HL-60 (cell line): ENCODE measurements around the gene WWOX.
"Not testable (repeated sequence)": the region's sequence is repeated elsewhere in the genome, so short reads cannot be mapped to it uniquely, and the experiment has no call there.

Experiments used
- DNase-seq, 2 experiments: peaks; one replicate each; pipeline ENCODE4 v3.0.0-alpha.2; 2010 to 2020; ENCODE audit warnings: low read depth in 1 of 2, low spot score in 1 of 2
- H3K27ac ChIP-seq: fragments of 250-450 bp; sonication (Bioruptor Pico); replicated peaks from 2 replicates; pipeline ENCODE4 v1.5.1; 2020; ENCODE audit warnings: mild to moderate bottlenecking, moderate library complexity
- H3K27me3 ChIP-seq: fragments of 250-450 bp; sonication (Bioruptor Pico); 2 replicates; pipeline ENCODE4 v1.5.1; 2021; ENCODE audit warnings: mild to moderate bottlenecking, moderate library complexity; ENCODE audit not compliant: insufficient read depth, poor library complexity, severe bottlenecking
- H3K4me3 ChIP-seq: replicated peaks from 2 replicates; pipeline ENCODE4 v1.5.1; 2011; ENCODE audit warnings: mild to moderate bottlenecking, control low read depth, low read length; ENCODE audit not compliant: insufficient read depth
- CTCF ChIP-seq: IDR thresholded peaks from one replicate; pipeline ENCODE4 v1.5.1; 2011; ENCODE audit warnings: low read length, control low read depth, inconsistent platforms; ENCODE audit not compliant: insufficient read depth
- GABPA ChIP-seq: IDR thresholded peaks from 2 replicates; pipeline ENCODE4 v1.6.1; 2012; ENCODE audit warnings: low read depth
- POLR2AphosphoS5 ChIP-seq: IDR thresholded peaks from 2 replicates; pipeline ENCODE4 v1.6.1; 2012; ENCODE audit warnings: low read depth
- REST ChIP-seq: IDR thresholded peaks from 2 replicates; pipeline ENCODE4 v1.6.1; 2012; ENCODE audit warnings: low read depth; ENCODE audit not compliant: insufficient replicate concordance
- SPI1 ChIP-seq: IDR thresholded peaks from 2 replicates; pipeline ENCODE4 v1.6.1; 2012; ENCODE audit warnings: low read depth, mild to moderate bottlenecking, borderline replicate concordance

WWOX gene

DNA sequence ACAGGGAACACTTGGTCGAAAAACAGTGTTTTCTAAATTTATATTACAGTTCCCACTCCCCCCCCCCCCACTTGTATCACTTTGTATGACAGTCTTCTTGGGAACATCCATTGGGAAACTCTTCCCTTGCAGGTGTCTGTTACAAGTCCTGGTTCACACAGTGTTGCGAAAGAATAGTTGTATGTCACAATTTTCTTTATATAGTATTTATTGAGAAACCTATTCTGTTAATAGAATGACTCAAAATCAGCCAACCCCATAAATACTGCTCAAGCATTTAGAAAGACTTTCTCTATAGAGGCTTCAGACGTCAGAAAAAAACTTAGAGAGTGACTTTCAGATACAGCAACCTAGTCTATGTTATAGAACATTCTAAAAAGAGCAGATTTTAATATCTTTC is 414.4 kb downstream of the WWOX start:
- no peaks in the 10 kb centered on the region for H3K27me3 ChIP-seq
- no peak overlapping the region for H3K4me3 ChIP-seq
- TF ChIP-seq POLR2AphosphoS5 (no peak), SPI1 (no peak), REST (no peak), CTCF (no peak), GABPA (no peak)
- peak in 1 of 2 experiments; percentile 12 for DNase-seq
- H3K27ac ChIP-seq: no peak overlapping the region

DNA sequence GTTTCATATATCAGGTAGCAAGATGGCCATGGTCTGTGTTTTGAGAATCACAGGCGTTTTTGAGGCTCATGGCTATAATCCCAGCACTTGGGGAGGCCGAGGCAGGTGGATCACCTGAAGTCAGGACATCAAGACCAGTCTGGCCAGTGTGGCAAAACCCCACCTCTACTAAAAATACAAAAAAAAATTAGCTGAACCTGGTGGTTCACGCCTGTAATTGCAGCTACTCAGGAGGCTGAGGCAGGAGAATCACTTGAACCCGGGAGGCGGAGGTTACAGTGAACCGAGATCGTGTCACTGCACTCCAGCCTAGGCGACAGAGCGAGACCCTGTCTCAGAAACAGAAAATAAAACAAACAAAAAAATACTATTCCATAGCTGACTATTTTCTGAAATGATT is 415.4 kb downstream of the WWOX start:
- H3K4me3 ChIP-seq, H3K27ac ChIP-seq, DNase-seq, H3K27me3 ChIP-seq: not testable (repeated sequence)

- no peak for DNase-seq
- Histone ChIP-seq H3K4me3 (no peak overlapping the region), H3K27ac (no peak overlapping the region), H3K27me3 (no peaks in the 10 kb centered on the region)
- TF ChIP-seq GABPA (no peak), CTCF (no peak), SPI1 (no peak), REST (no peak), POLR2AphosphoS5 (no peak)
Observed at GRCh38 chr16:78515421-78515820, 416.0 kb downstream of the WWOX start.

- Histone ChIP-seq H3K4me3 (no peak overlapping the region), H3K27me3 (no peaks in the 10 kb centered on the region), H3K27ac (no peak overlapping the region)
- no peak for DNase-seq
- TF ChIP-seq REST: no peak
Observed at GRCh38 chr16:78516006-78516736, 416.7 kb downstream of the WWOX start.
